ENCODE data around the gene TCF12. TPM values are rescaled to one million over a fixed set of nuclear protein-coding genes. Genes with fewer than 3 reads are reported as not detected.

The TCF12 gene
- total RNA-seq, 4 donors from 2014 or later, result 108 to 177 (median 148) TPM

- no peaks in the 10 kb centered on the region for H3K9me3 ChIP-seq
- no peak overlapping the region for H3K4me3 ChIP-seq
- peaks cover 30 to 36% (median 35%) of the 10 kb centered on the region in 4 donors for H3K4me1 ChIP-seq
- TF ChIP-seq POLR2AphosphoS5 (IDR thresholded peaks at IDR 0.05) (no peak), CTCF (IDR thresholded peaks at IDR 0.05) (no peak), EP300 (IDR thresholded peaks at IDR 0.05) (no peak), POLR2A (IDR thresholded peaks at IDR 0.05; ENCODE audit: low read depth) (no peak)
- H3K36me3 ChIP-seq, result no peaks in the 10 kb centered on the region
- 82% methylated on average over 3 of the region's 3 CpGs for WGBS
- no peaks in the 10 kb centered on the region for H3K27me3 ChIP-seq
- no peak overlapping the region for H3K27ac ChIP-seq (replicated peaks in 1 of 4)
- DNase-seq (ENCODE audit: extremely low spot score), result no peak
- intact Hi-C loops (cut with DNase I), result no loop called here
Observed at GRCh38 chr15:57033715-57034439, 115.4 kb downstream of the TCF12 start.

GRCh38 chr15:57034613-57035012, 116.2 kb downstream of the TCF12 start:
- peaks cover 36 to 40% (median 40%) of the 10 kb centered on the region in 4 donors for H3K4me1 ChIP-seq
- no peak overlapping the region for H3K4me3 ChIP-seq
- intact Hi-C loops (cut with DNase I), result no loop called here
- H3K36me3 ChIP-seq, result no peaks in the 10 kb centered on the region
- no peak overlapping the region for H3K27ac ChIP-seq (replicated peaks in 1 of 4)
- TF ChIP-seq CTCF (IDR thresholded peaks at IDR 0.05) (no peak), POLR2A (IDR thresholded peaks at IDR 0.05; ENCODE audit: low read depth) (no peak), EP300 (IDR thresholded peaks at IDR 0.05) (no peak)
- WGBS, result 61% methylated on average over 1 of the region's 1 CpG
- no peaks in the 10 kb centered on the region for H3K27me3 ChIP-seq
- DNase-seq (ENCODE audit: extremely low spot score), result no peak
- H3K9me3 ChIP-seq, result no peaks in the 10 kb centered on the region

GRCh38 chr15:57035664-57036063, 117.2 kb downstream of the TCF12 start:
- Histone ChIP-seq H3K27ac (replicated peaks in 1 of 4) (no peak overlapping the region), H3K4me1 (peaks cover 36 to 50% (median 48%) of the 10 kb centered on the region in 4 donors), H3K27me3 (no peaks in the 10 kb centered on the region), H3K36me3 (no peaks in the 10 kb centered on the region), H3K4me3 (no peak overlapping the region), H3K9me3 (no peaks in the 10 kb centered on the region)
- 84% methylated on average over 4 of the region's 5 CpGs for WGBS
- DNase-seq (ENCODE audit: extremely low spot score), result no peak
- TF ChIP-seq CTCF (IDR thresholded peaks at IDR 0.05), result no peak
- TF ChIP-seq POLR2AphosphoS5 (IDR thresholded peaks at IDR 0.05), result no peak
- no peak for TF ChIP-seq EP300 (IDR thresholded peaks at IDR 0.05)
- no peak for TF ChIP-seq POLR2A (IDR thresholded peaks at IDR 0.05; ENCODE audit: low read depth)
- intact Hi-C loops (cut with DNase I), result no loop called here

GRCh38 chr15:57036352-57036751, 117.9 kb downstream of the TCF12 start:
- TF ChIP-seq POLR2A (IDR thresholded peaks at IDR 0.05; ENCODE audit: low read depth) (no peak), CTCF (IDR thresholded peaks at IDR 0.05) (no peak), EP300 (IDR thresholded peaks at IDR 0.05) (no peak), POLR2AphosphoS5 (IDR thresholded peaks at IDR 0.05) (no peak)
- intact Hi-C loops (cut with DNase I), result no loop called here
- no peaks in the 10 kb centered on the region for H3K27me3 ChIP-seq
- peaks cover 34 to 50% (median 48%) of the 10 kb centered on the region in 4 donors for H3K4me1 ChIP-seq
- DNase-seq (ENCODE audit: extremely low spot score), result no peak
- no peak overlapping the region for H3K4me3 ChIP-seq
- H3K36me3 ChIP-seq, result no peaks in the 10 kb centered on the region
- 64% methylated on average over 1 of the region's 1 CpG for WGBS
- H3K27ac ChIP-seq (replicated peaks in 1 of 4), result no peak overlapping the region
- H3K9me3 ChIP-seq, result no peaks in the 10 kb centered on the region

GRCh38 chr15:57037548-57037947, 119.1 kb downstream of the TCF12 start:
- TF ChIP-seq POLR2AphosphoS5 (IDR thresholded peaks at IDR 0.05) (no peak), EP300 (IDR thresholded peaks at IDR 0.05) (no peak), POLR2A (IDR thresholded peaks at IDR 0.05; ENCODE audit: low read depth) (no peak), CTCF (IDR thresholded peaks at IDR 0.05) (no peak)
- Histone ChIP-seq H3K36me3 (no peaks in the 10 kb centered on the region), H3K27ac (replicated peaks in 1 of 4) (no peak overlapping the region), H3K9me3 (no peaks in the 10 kb centered on the region), H3K4me1 (peaks cover 26 to 49% (median 45%) of the 10 kb centered on the region in 4 donors), H3K27me3 (no peaks in the 10 kb centered on the region), H3K4me3 (no peak overlapping the region)
- DNase-seq (ENCODE audit: extremely low spot score), result no peak
- 89% methylated on average over 5 of the region's 5 CpGs for WGBS
- intact Hi-C loops (cut with DNase I), result no loop called here

All from esophagus muscularis mucosa (tissue), 4 donors.